OCI-LY7 (cell line): ENCODE data around the gene TULP1. TPM values are rescaled to one million over a fixed set of nuclear protein-coding genes. Genes with fewer than 3 reads are reported as not detected.

ENCODE experiments used
- BruUV-seq: library from RNA; stranded (reverse); fragments of 400-500 nt; replicated peaks from 2 replicates; lab custom pipeline; 2021; lab: Mats Ljungman, UMichigan
- CTCF ChIA-PET: fragments of 300-600 bp; sonication (Branson Sonifier 250); formaldehyde crosslinking; loops from one replicate; lab custom pipeline; 2022; ENCODE audit warnings: antibody characterized with exemption; ENCODE audit not compliant: unreplicated experiment; lab: Charles Lee
- POLR2A ChIA-PET: fragments of 300-600 bp; sonication (Branson Sonifier 250); formaldehyde crosslinking; loops from one replicate; lab custom pipeline; 2022; ENCODE audit warnings: antibody characterized with exemption; lab: Charles Lee
- DNase-seq: peaks from one replicate; pipeline ENCODE4 v3.0.0-alpha.2; 2015; ENCODE audit warnings: low spot score
- H2AFZ ChIP-seq: fragments of 200-600 bp; sonication (generic), shearing (Covaris generic); 2 replicates; pipeline ENCODE4 v1.6.1; 2014; ENCODE audit warnings: mild to moderate bottlenecking, antibody characterized with exemption, low read length, moderate library complexity
- H3K27ac ChIP-seq: fragments of 200-600 bp; sonication (generic); 2 replicates; pipeline ENCODE4 v1.5.1; 2014; ENCODE audit warnings: mixed run types, low read depth, mild to moderate bottlenecking, moderate library complexity, low read length, inconsistent platforms; ENCODE audit not compliant: poor library complexity, severe bottlenecking
- H3K36me3 ChIP-seq: fragments of 200-600 bp; sonication (generic); 2 replicates; pipeline ENCODE4 v1.6.1; 2014; ENCODE audit warnings: mild to moderate bottlenecking, antibody characterized with exemption, low read length, moderate library complexity, mixed read lengths; ENCODE audit not compliant: insufficient read depth
- H3K4me1 ChIP-seq: fragments of 200-600 bp; sonication (generic); 2 replicates; pipeline ENCODE4 v1.5.1; 2014; ENCODE audit warnings: mild to moderate bottlenecking, low read length; ENCODE audit not compliant: insufficient read depth, poor library complexity, severe bottlenecking
- H3K4me2 ChIP-seq: fragments of 200-600 bp; sonication (generic); 2 replicates; pipeline ENCODE4 v1.6.1; 2014; ENCODE audit warnings: mild to moderate bottlenecking, low read length
- H3K4me3 ChIP-seq: fragments of 200-600 bp; sonication (generic); 2 replicates; pipeline ENCODE4 v1.5.1; 2014; ENCODE audit warnings: mild to moderate bottlenecking, low read depth, low read length; ENCODE audit not compliant: poor library complexity, severe bottlenecking
- H3K79me2 ChIP-seq: fragments of 200-600 bp; sonication (generic); 2 replicates; pipeline ENCODE4 v1.6.1; 2016; ENCODE audit warnings: low read depth, mild to moderate bottlenecking, low read length, moderate library complexity, mixed read lengths; ENCODE audit not compliant: insufficient read depth
- H3K9me2 ChIP-seq: fragments of 200-600 bp; sonication (generic); 2 replicates; pipeline ENCODE4 v1.6.1; 2016; ENCODE audit warnings: mild to moderate bottlenecking, low read length, mixed read lengths; ENCODE audit not compliant: insufficient read depth
- H3K9me3 ChIP-seq: fragments of 200-600 bp; sonication (generic); 2 replicates; pipeline ENCODE4 v1.6.1; 2014; ENCODE audit warnings: mild to moderate bottlenecking, mixed run types, low read length, mixed read lengths
- H4K20me1 ChIP-seq: fragments of 200-600 bp; sonication (generic); 2 replicates; pipeline ENCODE4 v1.6.1; 2014; ENCODE audit warnings: mild to moderate bottlenecking, antibody characterized with exemption, low read length, moderate library complexity, mixed read lengths; ENCODE audit not compliant: insufficient read depth
- EZH2phosphoT487 ChIP-seq: fragments of 200-600 bp; sonication (generic); IDR thresholded peaks from 2 replicates; pipeline ENCODE4 v1.6.1; 2018; ENCODE audit warnings: low read depth, borderline replicate concordance, mild to moderate bottlenecking, mixed run types, antibody characterized with exemption, low read length, moderate library complexity, mixed read lengths
- intact Hi-C: fragments of 100-400 bp; cut with micrococcal nuclease; formaldehyde crosslinking; loops from one replicate; pipeline ENCODE4 v1.10.0; 2022; ENCODE audit not compliant: unreplicated experiment
- total RNA-seq, 2 experiments: library from RNA; depleted of rRNA in 1 of 2; stranded (reverse); fragments of >200 nt in 1 of 2; shearing (Covaris generic) in 1 of 2; gene quantifications; 2 replicates each; pipeline ENCODE4 v1.2.3, GENCODE V29; 2014 to 2022
- TF ChIP-seq, protein P1 (sequence below): fragments of 200-600 bp; sonication (generic); conservative IDR thresholded peaks from 2 replicates; pipeline ENCODE4 v1.5.1; 2014; ENCODE audit warnings: mild to moderate bottlenecking, antibody characterized with exemption, low read length, moderate library complexity, mixed read lengths

Gene TULP1
- total RNA-seq, 2 experiments from 2014 or later = not detected

- peak overlapping the region; percentile 8 for H3K27ac ChIP-seq
- CTCF ChIA-PET = no interaction called here
- H3K9me3 ChIP-seq = no peaks in the 10 kb centered on the region
- H3K4me3 ChIP-seq = no peak overlapping the region
- no peaks in the 10 kb centered on the region for H3K9me2 ChIP-seq
- no peak for DNase-seq
- H2AFZ ChIP-seq = no peak overlapping the region
- H3K4me1 ChIP-seq = peaks cover 30% of the 10 kb centered on the region
- intact Hi-C loops = no loop called here
- POLR2A ChIA-PET = interaction anchor here (0.6 to 0.7 kb wide), 2 partner anchors 18 to 128 kb away, joined by 3 to 4 read pairs; no protein-coding TSS in a partner anchor
- H4K20me1 ChIP-seq = peaks cover 25% of the 10 kb centered on the region
- peaks cover 25% of the 10 kb centered on the region for H3K79me2 ChIP-seq
- no TSS peak for BruUV-seq
- no peak overlapping the region for H3K4me2 ChIP-seq
- no peak for TF ChIP-seq EZH2phosphoT487
- TF ChIP-seq, protein P1, sequence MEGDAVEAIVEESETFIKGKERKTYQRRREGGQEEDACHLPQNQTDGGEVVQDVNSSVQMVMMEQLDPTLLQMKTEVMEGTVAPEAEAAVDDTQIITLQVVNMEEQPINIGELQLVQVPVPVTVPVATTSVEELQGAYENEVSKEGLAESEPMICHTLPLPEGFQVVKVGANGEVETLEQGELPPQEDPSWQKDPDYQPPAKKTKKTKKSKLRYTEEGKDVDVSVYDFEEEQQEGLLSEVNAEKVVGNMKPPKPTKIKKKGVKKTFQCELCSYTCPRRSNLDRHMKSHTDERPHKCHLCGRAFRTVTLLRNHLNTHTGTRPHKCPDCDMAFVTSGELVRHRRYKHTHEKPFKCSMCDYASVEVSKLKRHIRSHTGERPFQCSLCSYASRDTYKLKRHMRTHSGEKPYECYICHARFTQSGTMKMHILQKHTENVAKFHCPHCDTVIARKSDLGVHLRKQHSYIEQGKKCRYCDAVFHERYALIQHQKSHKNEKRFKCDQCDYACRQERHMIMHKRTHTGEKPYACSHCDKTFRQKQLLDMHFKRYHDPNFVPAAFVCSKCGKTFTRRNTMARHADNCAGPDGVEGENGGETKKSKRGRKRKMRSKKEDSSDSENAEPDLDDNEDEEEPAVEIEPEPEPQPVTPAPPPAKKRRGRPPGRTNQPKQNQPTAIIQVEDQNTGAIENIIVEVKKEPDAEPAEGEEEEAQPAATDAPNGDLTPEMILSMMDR = no peak
- peaks cover 56% of the 10 kb centered on the region for H3K36me3 ChIP-seq
Measured at GRCh38 chr6:35473850-35474130, 38.9 kb downstream of the TULP1 start.

GRCh38 chr6:35473075-35473849 is 39.4 kb downstream of the TULP1 start:
- ChIA-PET CTCF (no interaction called here), POLR2A (interaction anchor here (0.6 to 2.9 kb wide), 6 partner anchors 8 to 1586 kb away, joined by 3 to 21 read pairs (median 4); no protein-coding TSS in a partner anchor)
- intact Hi-C loops = no loop called here
- Histone ChIP-seq H3K79me2 (peaks cover 31% of the 10 kb centered on the region), H3K4me2 (no peak overlapping the region), H4K20me1 (peaks cover 25% of the 10 kb centered on the region), H3K4me3 (no peak overlapping the region), H3K36me3 (peaks cover 61% of the 10 kb centered on the region), H3K9me3 (no peaks in the 10 kb centered on the region), H2AFZ (no peak overlapping the region), H3K27ac (peak overlapping the region; percentile 8), H3K4me1 (peaks cover 30% of the 10 kb centered on the region), H3K9me2 (no peaks in the 10 kb centered on the region)
- no TSS peak for BruUV-seq
- DNase-seq = no peak
- TF ChIP-seq, protein P1 = no peak

- Histone ChIP-seq H3K4me1 (peaks cover 38% of the 10 kb centered on the region), H3K9me2 (no peaks in the 10 kb centered on the region), H3K79me2 (peaks cover 32% of the 10 kb centered on the region), H3K36me3 (peaks cover 67% of the 10 kb centered on the region), H4K20me1 (peaks cover 25% of the 10 kb centered on the region), H3K27ac (peak overlapping the region; percentile 21), H3K9me3 (no peaks in the 10 kb centered on the region), H3K4me3 (peak overlapping the region; percentile 91), H2AFZ (no peak overlapping the region), H3K4me2 (peak overlapping the region; percentile 99)
- ChIA-PET POLR2A (interaction anchor here (0.6 to 2.9 kb wide), 7 partner anchors 10 to 580 kb away, joined by 3 to 21 read pairs (median 3); no protein-coding TSS in a partner anchor), CTCF (interaction anchor here (0.6 kb wide), 1 partner anchor 128 kb away, joined by 3 read pairs; no protein-coding TSS in a partner anchor)
- BruUV-seq = no TSS peak
- intact Hi-C loops = no loop called here
- TF ChIP-seq, protein P1 = no peak
- no peak for TF ChIP-seq EZH2phosphoT487
- DNase-seq = no peak
Measured at GRCh38 chr6:35471836-35472345, 40.8 kb downstream of the TULP1 start.
